Subcutaneous adipose tissue (tissue), 4 donors: ENCODE data around the gene IFT122. TPM values are rescaled to one million over a fixed set of nuclear protein-coding genes. Genes with fewer than 3 reads are reported as not detected.

ENCODE experiments used
- total RNA-seq, 4 donors: library from RNA; depleted of rRNA; stranded (reverse); fragments of >200 nt; gene quantifications; one replicate each; pipeline ENCODE4 v1.1.0, GENCODE V29; 2016
- TF ChIP-seq, protein P1 (sequence below): fragments of 450-650 bp; IDR thresholded peaks from one replicate; pipeline ENCODE4 v1.5.1; 2016; ENCODE audit warnings: low read depth, mild to moderate bottlenecking, control low read depth, antibody characterized with exemption, moderate library complexity

IFT122 gene
- total RNA-seq, 4 donors from 2014 or later: 26.4 to 57.3 (median 45.3) TPM

- TF ChIP-seq, protein P1, sequence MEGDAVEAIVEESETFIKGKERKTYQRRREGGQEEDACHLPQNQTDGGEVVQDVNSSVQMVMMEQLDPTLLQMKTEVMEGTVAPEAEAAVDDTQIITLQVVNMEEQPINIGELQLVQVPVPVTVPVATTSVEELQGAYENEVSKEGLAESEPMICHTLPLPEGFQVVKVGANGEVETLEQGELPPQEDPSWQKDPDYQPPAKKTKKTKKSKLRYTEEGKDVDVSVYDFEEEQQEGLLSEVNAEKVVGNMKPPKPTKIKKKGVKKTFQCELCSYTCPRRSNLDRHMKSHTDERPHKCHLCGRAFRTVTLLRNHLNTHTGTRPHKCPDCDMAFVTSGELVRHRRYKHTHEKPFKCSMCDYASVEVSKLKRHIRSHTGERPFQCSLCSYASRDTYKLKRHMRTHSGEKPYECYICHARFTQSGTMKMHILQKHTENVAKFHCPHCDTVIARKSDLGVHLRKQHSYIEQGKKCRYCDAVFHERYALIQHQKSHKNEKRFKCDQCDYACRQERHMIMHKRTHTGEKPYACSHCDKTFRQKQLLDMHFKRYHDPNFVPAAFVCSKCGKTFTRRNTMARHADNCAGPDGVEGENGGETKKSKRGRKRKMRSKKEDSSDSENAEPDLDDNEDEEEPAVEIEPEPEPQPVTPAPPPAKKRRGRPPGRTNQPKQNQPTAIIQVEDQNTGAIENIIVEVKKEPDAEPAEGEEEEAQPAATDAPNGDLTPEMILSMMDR: no peak
Measured at GRCh38 chr3:129403450-129403849, 36.6 kb upstream of the IFT122 start.

DNA sequence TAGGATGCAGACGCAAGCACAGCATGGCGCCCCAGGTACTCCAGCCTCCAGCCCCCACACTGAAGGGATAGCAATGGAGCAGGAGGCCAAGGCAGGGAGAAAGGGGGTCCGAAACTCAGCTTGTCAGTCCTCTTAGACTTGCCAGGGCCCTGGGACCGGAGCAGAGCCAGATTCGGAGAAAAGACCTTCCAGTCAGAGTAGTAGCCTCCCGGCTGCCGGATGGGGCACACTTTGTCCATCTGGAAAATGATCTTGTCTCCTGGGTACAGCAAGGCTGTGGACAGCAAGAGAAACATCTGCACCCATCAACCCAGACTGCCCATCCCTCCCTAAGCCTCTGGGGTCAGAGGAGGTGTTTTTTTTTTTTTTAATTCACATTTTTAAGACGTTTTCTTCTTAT lies 35.9 kb upstream of the IFT122 start:
- TF ChIP-seq, protein P1: no peak

GRCh38 chr3:129404610-129405009 lies 35.4 kb upstream of the IFT122 start:
- TF ChIP-seq, protein P1: no peak

- TF ChIP-seq, protein P1: no peak
Measured at GRCh38 chr3:129409541-129409940, 30.5 kb upstream of the IFT122 start.

- TF ChIP-seq, protein P1: no peak
Measured at GRCh38 chr3:129410971-129411370, 29.1 kb upstream of the IFT122 start.

DNA sequence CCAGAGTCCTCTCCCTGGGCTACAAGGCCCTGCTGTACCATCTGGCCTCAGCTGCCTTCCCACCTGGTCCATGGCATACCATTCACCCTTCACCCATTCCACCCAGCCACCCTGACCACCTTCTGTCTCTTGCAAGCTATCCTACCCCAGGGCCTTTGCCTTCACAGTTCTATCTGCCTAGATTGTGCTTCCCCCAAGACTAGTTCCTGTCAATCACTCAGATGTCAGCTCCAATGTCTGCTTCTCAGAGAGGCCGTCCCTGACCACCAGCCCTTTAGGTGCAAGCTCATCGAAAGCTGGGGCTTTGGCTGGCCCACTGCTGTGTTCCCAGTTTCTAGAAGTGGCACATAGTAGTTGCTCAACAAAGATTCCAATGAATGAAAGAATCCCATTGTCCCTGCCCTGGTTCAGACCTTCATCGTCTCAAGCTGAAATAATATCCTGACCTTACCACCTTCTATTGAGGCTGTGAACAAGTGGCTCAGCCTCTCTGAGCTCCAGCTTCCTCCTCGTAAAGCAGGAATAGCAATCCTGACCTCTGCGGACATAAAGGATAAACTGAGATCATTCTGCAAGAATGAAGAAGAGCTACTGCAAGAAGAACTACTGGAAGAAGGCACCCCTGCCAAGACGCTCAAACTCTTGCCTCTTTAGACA lies 27.4 kb upstream of the IFT122 start:
- TF ChIP-seq, protein P1: no peak

- TF ChIP-seq, protein P1: no peak
Measured at GRCh38 chr3:129413687-129414506, 26.1 kb upstream of the IFT122 start.
